ENCODE measurements around the gene SNX20. TPM values are rescaled to one million over a fixed set of nuclear protein-coding genes. Genes with fewer than 3 reads are reported as not detected.

SNX20 gene
- total RNA-seq, 1 experiment from 2014 or later, result not detected

- POLR2A ChIA-PET, result interaction anchor here (0.9 kb wide), 1 partner anchor 11 kb away, joined by 4 read pairs; no protein-coding TSS in a partner anchor
- no TSS peak for BruUV-seq (replicated peaks)
- CTCF ChIA-PET, result interaction anchor here (0.6 to 1.2 kb wide), 3 partner anchors 10 to 112 kb away, joined by 3 to 8 read pairs (median 5); no protein-coding TSS in a partner anchor
- Mint-ChIP-seq H3K27ac (ENCODE audit: low read depth, unreplicated experiment) (no peak overlapping the region), H3K9me3 (ENCODE audit: unreplicated experiment) (no peaks in the 10 kb centered on the region), H3K4me3 (ENCODE audit: unreplicated experiment) (no peak overlapping the region), H3K4me1 (ENCODE audit: insufficient read depth, unreplicated experiment) (no peaks in the 10 kb centered on the region), H3K27me3 (ENCODE audit: insufficient read depth, unreplicated experiment) (no peaks in the 10 kb centered on the region), H3K36me3 (ENCODE audit: insufficient read depth, unreplicated experiment) (no peaks in the 10 kb centered on the region)
- intact Hi-C loops (cut with micrococcal nuclease), result no loop called here
- no peak for TF ChIP-seq CTCF (IDR thresholded peaks at IDR 0.05; ENCODE audit: unreplicated experiment)
- DNase-seq (ENCODE audit: unreplicated experiment), result no peak
Observed at GRCh38 chr16:50634947-50635346, 46.2 kb downstream of the SNX20 start.

- POLR2A ChIA-PET, result no interaction called here
- BruUV-seq (replicated peaks), result no TSS peak
- no peaks in the 10 kb centered on the region for H3K4me1 Mint-ChIP-seq (ENCODE audit: insufficient read depth, unreplicated experiment)
- no peaks in the 10 kb centered on the region for H3K9me3 Mint-ChIP-seq (ENCODE audit: unreplicated experiment)
- H3K27me3 Mint-ChIP-seq (ENCODE audit: insufficient read depth, unreplicated experiment), result no peaks in the 10 kb centered on the region
- no peak overlapping the region for H3K4me3 Mint-ChIP-seq (ENCODE audit: unreplicated experiment)
- intact Hi-C loops (cut with micrococcal nuclease), result no loop called here
- no peak overlapping the region for H3K27ac Mint-ChIP-seq (ENCODE audit: low read depth, unreplicated experiment)
- H3K36me3 Mint-ChIP-seq (ENCODE audit: insufficient read depth, unreplicated experiment), result no peaks in the 10 kb centered on the region
- TF ChIP-seq CTCF (IDR thresholded peaks at IDR 0.05; ENCODE audit: unreplicated experiment), result no peak
- no peak for DNase-seq (ENCODE audit: unreplicated experiment)
- CTCF ChIA-PET, result interaction anchor here (0.6 kb wide), 1 partner anchor 181 kb away, joined by 5 read pairs; no protein-coding TSS in a partner anchor
Observed at GRCh38 chr16:50634090-50634489, 47.0 kb downstream of the SNX20 start.

GRCh38 chr16:50632927-50633800 is 47.9 kb downstream of the SNX20 start:
- CTCF ChIA-PET, result interaction anchor here (0.7 to 1.1 kb wide), 2 partner anchors 61 to 256 kb away, joined by 3 read pairs; no protein-coding TSS in a partner anchor
- H3K27me3 Mint-ChIP-seq (ENCODE audit: insufficient read depth, unreplicated experiment), result no peaks in the 10 kb centered on the region
- no peaks in the 10 kb centered on the region for H3K4me1 Mint-ChIP-seq (ENCODE audit: insufficient read depth, unreplicated experiment)
- H3K27ac Mint-ChIP-seq (ENCODE audit: low read depth, unreplicated experiment), result no peak overlapping the region
- DNase-seq (ENCODE audit: unreplicated experiment), result no peak
- POLR2A ChIA-PET, result no interaction called here
- H3K4me3 Mint-ChIP-seq (ENCODE audit: unreplicated experiment), result no peak overlapping the region
- no peaks in the 10 kb centered on the region for H3K9me3 Mint-ChIP-seq (ENCODE audit: unreplicated experiment)
- no peaks in the 10 kb centered on the region for H3K36me3 Mint-ChIP-seq (ENCODE audit: insufficient read depth, unreplicated experiment)
- intact Hi-C loops (cut with micrococcal nuclease), result no loop called here
- TF ChIP-seq CTCF (IDR thresholded peaks at IDR 0.05; ENCODE audit: unreplicated experiment), result no peak
- no TSS peak for BruUV-seq (replicated peaks)

GRCh38 chr16:50631985-50632576 is 49.0 kb downstream of the SNX20 start:
- Mint-ChIP-seq H3K27me3 (ENCODE audit: insufficient read depth, unreplicated experiment) (no peaks in the 10 kb centered on the region), H3K4me3 (ENCODE audit: unreplicated experiment) (no peak overlapping the region), H3K4me1 (ENCODE audit: insufficient read depth, unreplicated experiment) (no peaks in the 10 kb centered on the region), H3K36me3 (ENCODE audit: insufficient read depth, unreplicated experiment) (no peaks in the 10 kb centered on the region), H3K27ac (ENCODE audit: low read depth, unreplicated experiment) (no peak overlapping the region), H3K9me3 (ENCODE audit: unreplicated experiment) (no peaks in the 10 kb centered on the region)
- POLR2A ChIA-PET, result no interaction called here
- no peak for DNase-seq (ENCODE audit: unreplicated experiment)
- no peak for TF ChIP-seq CTCF (IDR thresholded peaks at IDR 0.05; ENCODE audit: unreplicated experiment)
- no TSS peak for BruUV-seq (replicated peaks)
- CTCF ChIA-PET, result interaction anchor here (0.5 kb wide), 1 partner anchor 13 kb away, joined by 4 read pairs; no protein-coding TSS in a partner anchor
- intact Hi-C loops (cut with micrococcal nuclease), result no loop called here
